Measurements from ENCODE around the gene ADGRG6.

DNA sequence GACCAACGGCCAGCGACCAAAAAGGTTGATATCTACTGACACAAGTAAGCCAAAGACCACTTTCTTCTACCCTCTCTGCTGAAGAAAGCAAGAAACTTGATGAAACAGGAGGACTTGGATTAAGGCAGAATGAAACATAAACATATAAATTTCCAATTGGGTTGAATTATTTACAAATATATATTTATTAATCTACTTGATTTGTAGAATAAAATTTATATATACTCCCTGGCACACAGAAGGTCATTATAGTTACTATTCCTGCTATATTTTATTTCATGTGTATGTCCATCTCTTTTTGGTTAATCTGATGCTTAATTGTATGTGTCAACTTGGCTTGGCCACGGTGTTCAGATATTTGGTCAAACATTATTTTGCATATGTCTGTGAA lies 4.2 kb upstream of the ADGRG6 start:
- TF ChIP-seq, protein P1, sequence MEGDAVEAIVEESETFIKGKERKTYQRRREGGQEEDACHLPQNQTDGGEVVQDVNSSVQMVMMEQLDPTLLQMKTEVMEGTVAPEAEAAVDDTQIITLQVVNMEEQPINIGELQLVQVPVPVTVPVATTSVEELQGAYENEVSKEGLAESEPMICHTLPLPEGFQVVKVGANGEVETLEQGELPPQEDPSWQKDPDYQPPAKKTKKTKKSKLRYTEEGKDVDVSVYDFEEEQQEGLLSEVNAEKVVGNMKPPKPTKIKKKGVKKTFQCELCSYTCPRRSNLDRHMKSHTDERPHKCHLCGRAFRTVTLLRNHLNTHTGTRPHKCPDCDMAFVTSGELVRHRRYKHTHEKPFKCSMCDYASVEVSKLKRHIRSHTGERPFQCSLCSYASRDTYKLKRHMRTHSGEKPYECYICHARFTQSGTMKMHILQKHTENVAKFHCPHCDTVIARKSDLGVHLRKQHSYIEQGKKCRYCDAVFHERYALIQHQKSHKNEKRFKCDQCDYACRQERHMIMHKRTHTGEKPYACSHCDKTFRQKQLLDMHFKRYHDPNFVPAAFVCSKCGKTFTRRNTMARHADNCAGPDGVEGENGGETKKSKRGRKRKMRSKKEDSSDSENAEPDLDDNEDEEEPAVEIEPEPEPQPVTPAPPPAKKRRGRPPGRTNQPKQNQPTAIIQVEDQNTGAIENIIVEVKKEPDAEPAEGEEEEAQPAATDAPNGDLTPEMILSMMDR (IDR thresholded peaks at IDR 0.05 in 4 of 5, conservative IDR thresholded peaks at IDR 0.05 in 1 of 5): no peak
- no peak for TF ChIP-seq POLR2A (IDR thresholded peaks at IDR 0.05)
